GM10266 (cell line): Measurements from ENCODE around the gene NDUFAF8.

Experiments
- DNase-seq: peaks from one replicate; pipeline ENCODE4 v3.0.0; 2012; ENCODE audit errors: extremely low spot score
- CTCF ChIP-seq: IDR thresholded peaks from 2 replicates; pipeline ENCODE4 v1.5.1; 2012; ENCODE audit warnings: mild to moderate bottlenecking, low read depth; ENCODE audit not compliant: control insufficient read depth, insufficient read depth; ENCODE audit errors: missing control alignments

NDUFAF8 gene

GRCh38 chr17:81236784-81237183 is 2.3 kb upstream of the NDUFAF8 start:
- TF ChIP-seq CTCF = no peak
- no peak for DNase-seq

GRCh38 chr17:81237591-81238489 is 1.3 kb upstream of the NDUFAF8 start:
- DNase-seq = no peak
- TF ChIP-seq CTCF = no peak

- TF ChIP-seq CTCF = no peak
- DNase-seq = no peak
These were observed 666 bp upstream of the NDUFAF8 start for GRCh38 chr17:81238490-81238814.

- DNase-seq = peak; percentile 70
- TF ChIP-seq CTCF = no peak
These were observed 817 bp downstream of the NDUFAF8 start for GRCh38 chr17:81239714-81240555.

- no peak for DNase-seq
- TF ChIP-seq CTCF = no peak
These were observed 1.6 kb downstream of the NDUFAF8 start for GRCh38 chr17:81240761-81241160.

GRCh38 chr17:81241203-81241602 is 2.1 kb downstream of the NDUFAF8 start:
- no peak for TF ChIP-seq CTCF

More at GRCh38 chr17:81241203-81241602, 2.1 kb downstream of the NDUFAF8 start:
- DNase-seq = no peak
